CD4-positive, alpha-beta T cell treated with Interleukin-15 for 1 hour (primary cell): Measurements from ENCODE around the gene DIS3L2.

ENCODE experiments used
- DNase-seq: peaks from one replicate; pipeline ENCODE4 v3.0.0-alpha.2; 2020

Gene DIS3L2

DNA sequence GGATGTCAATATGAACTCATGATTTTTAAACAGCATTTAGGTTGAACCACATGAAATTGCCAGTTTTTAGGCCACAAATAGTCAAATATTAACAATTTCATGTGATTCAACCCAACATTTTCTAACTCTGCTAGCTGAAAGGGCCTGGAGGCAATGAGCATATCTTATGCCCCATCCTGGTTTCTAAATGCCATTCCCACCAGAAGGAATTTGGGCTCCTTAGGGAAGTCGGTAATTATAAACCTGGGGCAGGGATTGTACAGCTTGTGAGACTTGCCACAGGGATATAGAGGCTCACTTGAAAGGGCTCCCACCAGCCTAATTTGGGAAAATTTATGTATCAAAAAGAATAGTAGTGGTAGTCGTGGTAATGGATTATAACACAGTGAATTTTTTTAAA is 238.7 kb downstream of the DIS3L2 start:
- no peak for DNase-seq

DNA sequence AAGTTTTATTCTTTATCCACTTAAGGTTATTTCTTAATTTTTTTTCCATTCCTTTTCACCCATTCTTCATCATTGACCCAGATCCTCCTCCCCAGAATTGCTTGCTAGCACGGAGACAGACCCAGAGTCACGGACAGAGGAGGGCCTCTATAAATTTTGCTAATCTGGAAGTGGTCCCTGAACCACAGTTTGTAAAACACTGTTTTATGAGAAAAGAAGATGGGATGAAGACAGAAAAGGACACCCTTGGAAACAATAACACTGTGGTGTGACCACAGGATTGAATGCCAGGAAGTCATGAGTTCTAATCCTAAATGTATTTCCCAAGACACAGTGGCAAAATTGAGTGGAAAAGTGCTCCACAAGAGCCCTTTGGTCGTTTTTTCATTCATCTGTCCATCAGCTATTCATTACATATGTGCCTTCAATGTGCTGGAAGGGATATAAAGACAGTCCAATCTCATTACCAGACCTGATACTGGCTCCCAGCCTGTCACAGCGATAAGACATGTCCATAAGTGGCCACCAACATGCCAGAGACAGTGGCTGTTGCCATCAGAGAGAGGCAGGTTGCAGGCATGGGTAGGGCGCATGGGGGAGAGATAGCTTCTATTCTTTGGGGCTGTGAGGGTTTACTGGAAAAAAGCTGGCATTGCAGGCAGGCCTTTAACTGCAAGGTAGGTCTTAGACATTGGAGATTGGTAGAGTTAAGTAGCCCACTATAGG is 241.8 kb downstream of the DIS3L2 start:
- DNase-seq, result no peak

DNA sequence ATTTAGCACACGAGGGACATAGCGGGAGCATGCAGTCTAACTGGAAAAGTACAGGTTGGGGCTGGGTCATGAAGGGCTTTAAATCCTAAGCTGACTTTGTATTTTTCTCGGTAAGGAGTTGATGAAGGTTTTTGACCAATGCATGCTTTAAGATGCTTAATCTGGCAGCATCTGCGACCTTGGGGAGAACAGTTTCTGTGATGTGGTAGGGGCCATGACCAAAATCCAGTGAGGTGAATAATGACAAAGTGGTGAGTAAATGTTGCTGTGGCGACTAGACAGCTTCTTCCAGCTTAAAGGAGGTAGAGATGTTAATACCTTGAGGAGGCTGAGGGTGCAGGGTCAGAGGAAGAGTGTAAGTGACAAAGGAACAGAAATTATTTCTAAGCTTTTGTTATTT is 242.4 kb downstream of the DIS3L2 start:
- DNase-seq, result no peak

DNA sequence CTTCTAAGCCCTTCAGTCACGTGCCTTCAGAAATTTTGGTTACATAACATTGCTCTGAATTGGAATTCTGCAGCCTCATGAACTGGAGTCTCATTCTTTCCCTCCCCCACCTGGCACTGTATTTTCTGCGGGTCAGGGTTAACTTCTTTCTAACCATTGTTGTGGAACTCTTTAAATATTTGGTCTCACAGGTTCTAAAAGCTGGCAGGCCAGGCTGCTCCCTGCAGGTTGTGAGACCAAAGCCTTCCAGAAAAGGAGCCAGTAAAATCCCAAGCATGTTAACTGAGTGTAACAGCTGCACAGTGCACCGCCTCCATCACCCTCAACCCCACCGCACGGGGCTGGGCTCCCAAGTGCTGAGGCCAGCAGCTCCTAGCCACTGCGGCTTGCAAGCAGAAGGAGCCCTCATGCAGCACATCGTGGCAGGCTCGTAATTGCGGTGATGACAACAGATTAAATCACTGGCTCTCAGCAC is 243.0 kb downstream of the DIS3L2 start:
- no peak for DNase-seq

DNA sequence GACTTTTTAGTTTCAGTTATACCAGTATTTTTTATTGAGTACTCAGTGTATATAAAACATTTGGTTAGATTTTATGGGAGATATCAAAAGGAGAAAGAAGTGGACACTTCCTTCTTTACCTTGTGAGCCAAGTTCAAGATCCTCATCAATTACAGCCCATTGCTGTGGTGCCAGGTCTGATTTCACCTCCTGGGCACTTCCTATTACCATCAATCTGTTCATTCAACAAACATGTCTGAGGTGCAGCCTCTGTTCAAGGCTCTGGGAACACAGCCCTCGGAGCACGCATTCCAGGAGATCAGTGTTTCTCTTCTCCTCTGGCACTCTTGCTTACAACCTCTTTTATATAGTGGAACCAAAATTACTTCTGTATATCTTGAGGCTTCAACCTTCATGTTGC is 245.7 kb downstream of the DIS3L2 start:
- no peak for DNase-seq

DNA sequence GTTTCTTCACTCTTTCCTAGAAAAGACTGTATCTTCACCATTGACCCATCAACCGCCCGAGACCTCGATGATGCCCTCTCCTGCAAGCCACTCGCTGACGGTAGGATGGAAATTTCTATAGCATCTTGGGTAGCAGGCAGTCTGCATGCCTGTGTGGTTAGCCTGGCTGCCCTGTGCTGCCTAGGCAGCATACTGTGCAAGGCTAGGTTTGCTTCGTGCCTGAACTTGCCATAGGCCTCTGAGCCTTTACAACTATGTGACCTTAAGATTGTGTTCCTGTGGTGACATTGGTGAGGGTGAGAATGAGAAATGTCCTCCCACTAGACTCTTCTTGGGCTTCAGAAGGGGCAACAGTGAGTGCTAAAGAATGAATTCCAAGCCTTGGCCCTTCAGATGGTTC is 248.8 kb downstream of the DIS3L2 start:
- DNase-seq, result no peak

DNA sequence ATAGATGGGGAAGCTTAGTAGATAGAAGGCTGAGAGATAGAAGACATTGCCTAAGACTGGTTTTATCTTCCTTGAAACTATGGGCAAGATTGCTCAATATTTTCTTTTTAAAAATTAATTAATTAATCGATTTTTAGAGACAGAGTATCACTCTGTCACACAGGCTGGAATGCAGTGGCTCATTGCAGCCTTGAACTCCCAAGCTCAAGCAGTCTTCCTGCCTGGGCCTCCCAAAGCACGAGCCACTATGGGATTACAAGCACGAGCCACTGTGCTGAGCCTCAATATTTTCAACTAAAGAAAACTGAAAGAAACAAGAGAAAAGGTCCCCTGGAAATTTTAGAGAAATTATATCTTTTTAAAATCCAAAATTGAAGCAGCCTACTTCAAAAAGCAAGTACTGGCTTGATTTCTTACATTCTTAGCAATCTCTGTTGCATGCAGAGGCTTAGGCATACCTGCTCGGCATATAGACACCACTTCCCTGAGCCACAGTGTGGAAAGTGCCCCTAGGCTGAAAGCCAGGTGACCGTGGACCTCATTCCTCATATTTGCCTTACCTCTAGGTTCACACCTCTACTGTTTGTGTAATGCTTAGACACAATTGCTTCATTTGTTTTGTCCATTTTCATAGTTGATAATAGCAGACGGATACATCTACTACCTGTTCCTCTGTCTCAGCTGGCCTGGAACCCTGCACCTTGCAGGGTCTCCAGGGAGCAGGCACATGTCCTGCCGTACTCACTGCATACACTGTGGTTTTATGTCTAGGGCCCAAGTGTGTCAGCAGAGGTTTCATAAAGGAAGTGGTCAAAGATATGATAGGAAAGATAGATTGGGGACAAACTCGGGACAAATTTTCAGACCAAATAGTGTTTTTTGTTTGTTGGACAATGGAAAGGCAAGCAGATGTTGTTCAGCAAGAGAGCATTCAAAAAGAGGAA is 250.5 kb downstream of the DIS3L2 start:
- no peak for DNase-seq

DNA sequence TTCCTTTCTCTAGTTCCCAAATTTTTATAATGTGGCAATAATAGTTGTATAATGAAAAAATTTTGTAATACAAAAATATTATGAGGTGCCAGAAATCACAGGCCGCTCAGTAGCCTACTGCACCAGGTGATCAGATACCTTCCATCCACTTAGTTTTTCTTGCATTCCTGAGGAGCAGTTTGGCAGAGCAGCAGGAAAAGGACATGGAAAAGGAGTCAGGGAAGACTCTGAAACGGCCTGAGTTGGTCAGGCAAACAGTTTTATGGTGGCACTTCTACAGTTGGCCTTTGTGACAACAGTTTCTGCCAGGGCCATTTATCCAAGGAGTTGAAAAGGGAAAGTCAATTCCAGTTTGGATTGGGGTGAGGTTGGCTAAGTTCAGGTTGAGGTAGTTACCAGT is 251.7 kb downstream of the DIS3L2 start:
- no peak for DNase-seq

DNA sequence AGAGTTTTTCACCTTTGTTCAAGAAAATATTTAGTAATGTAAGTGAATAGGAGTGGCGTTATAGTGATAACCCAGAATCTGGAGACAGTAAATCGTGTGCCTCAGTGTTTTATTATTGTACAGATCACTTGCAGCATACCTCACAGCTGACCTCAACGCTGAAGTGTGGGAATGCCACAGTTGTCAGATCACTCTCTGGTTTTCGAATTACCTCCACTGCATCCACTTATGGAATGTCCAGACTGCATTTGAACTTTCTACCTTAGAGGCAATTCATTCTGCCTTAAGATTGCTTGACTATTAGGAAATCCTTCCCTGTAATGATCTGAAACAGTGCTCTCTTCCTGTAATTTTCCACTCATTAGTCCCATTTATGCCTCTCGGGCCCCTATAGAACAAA is 252.5 kb downstream of the DIS3L2 start:
- no peak for DNase-seq

DNA sequence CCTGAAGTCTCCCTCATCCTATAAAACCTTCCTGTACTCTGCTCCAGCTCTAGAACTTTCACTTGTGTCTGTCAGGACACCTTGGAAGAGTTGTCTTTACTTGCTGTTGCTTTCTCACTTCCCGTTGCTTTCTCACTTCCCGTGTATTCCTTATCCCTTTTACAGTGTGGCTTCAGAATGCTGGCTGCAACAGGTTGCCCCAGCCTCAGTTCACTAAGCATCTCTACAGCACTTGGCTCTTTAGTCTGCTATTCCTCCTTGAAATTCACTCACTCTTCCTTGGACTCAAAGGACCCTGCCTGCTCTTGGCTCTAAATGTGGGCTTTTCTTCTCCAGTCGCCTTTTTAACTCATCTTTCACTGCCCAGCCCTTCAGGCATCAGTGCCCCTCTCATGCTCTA is 254.5 kb downstream of the DIS3L2 start:
- DNase-seq, result no peak

DNA sequence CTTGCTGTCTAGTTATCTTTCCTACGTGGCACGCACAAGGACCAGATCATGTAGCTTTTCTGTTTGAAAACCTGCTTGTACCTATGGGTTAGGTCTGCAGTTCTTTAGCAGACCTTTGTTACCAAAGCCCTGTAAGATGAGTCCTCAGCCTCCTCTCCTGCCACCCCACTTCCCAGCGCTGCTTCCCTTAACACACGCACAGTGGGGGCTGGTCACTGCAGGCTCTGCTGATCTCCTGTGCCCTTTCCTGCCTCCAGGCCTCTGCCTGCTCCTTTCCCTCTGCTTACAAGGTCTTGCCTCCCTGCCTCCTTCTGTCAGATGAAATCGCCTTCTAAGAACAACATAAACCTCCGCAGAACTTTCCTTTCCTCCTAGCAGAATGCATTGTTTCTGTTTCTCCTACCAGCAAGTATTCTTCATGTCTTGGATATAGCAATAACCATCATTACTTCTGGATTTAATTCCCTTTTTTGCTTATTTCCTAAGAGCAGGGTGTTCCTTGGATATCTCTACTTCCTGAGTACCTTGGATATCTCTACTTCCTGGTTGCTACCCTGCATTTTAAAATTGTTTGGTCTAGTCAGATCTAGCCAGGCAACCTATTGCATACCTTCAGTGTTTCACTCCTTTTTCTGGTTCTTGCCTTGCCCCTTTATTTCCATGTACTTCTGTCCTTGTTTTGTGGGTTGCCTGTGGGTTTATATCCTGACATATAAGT is 257.4 kb downstream of the DIS3L2 start:
- no peak for DNase-seq

DNA sequence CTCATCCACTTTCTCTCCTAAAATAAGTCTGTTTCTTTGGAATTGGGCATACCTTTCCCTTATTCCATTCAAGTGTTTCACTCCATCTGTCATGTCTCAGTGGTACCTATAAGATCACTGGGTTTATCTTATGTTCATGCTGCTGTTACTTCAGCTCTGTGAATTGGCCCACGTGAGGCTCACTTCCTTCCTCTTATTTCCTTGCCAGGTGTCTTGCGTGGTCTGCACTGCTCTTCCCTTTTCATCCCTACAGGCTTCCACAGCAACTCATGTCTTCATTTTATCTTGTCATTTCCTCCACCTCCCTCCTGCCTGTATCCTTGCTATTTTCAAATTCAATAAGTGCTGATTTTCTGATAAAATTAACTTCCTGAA is 258.0 kb downstream of the DIS3L2 start:
- no peak for DNase-seq

DNA sequence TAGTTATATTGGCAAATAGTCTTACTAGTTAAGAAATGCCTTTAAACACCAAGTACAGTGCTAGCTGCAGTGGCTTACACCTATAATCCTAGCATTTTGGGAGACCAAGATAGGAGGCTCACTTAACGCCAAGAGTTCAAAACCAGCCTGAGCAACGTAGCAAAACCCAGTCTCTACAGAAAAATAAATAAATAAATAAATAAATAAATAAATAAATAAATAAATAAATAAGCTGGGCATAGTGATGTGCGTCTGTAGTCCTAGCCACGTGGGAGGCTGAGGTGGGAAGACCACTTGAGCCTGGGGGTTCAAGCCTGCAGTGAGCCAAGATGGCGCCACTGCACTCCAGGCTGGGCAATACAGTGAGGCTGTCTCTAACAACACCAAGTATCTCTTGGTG is 258.4 kb downstream of the DIS3L2 start:
- no peak for DNase-seq

DNA sequence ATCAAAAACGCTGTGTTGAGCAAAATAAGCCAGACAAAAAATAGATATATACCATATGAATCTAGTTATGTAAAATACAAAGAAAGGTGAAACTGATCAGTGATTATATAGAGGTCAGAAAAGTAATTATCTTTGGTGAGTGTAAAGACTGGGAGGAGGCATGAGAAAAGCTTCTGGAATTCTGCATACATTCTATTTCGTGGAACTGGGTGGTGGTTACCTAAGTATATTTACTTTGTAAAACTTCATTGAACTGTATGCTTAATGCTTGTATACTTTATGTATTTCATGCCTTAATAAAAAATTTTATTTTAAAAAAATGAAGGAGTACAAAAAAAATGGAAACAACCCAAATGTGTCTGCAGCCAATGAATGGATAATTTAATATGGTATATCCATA is 263.9 kb downstream of the DIS3L2 start:
- no peak for DNase-seq

DNA sequence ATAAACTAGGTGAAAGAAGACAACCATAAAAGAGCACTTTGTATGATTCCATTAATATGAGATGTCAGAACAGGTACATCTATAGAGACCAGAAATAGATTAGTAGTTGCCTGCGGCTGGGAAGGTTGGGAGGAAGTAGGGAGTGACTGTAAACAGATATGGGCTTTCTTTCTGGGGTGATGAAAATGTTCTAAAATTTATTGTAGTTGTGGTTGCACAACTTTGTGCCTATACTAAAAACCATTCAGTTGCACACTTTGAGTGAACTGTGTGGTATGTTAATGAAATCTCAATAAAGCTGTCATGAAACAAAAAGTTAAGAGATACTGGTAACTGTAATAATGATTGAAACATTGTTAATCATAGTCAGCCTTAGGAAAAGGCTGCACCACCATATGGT is 264.4 kb downstream of the DIS3L2 start:
- DNase-seq, result no peak

DNA sequence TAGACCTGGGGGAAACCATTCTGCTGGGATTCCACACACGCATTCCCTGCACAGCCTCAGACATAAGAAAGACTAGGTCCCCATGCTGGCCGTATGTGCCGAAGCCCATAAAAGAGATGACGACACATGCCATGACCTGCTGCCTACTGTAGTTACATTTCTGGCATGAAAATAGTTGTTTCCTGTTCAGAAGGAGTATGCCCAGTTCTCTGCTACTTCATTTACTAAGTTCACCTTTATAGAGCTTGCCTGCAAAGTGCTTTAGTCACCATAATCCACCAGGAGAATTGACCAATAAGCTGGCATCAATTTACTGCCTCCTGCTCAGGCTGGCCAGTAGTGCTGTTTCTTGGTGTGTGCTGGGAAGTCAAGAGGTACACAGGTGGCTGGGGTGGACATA is 266.8 kb downstream of the DIS3L2 start:
- no peak for DNase-seq

DNA sequence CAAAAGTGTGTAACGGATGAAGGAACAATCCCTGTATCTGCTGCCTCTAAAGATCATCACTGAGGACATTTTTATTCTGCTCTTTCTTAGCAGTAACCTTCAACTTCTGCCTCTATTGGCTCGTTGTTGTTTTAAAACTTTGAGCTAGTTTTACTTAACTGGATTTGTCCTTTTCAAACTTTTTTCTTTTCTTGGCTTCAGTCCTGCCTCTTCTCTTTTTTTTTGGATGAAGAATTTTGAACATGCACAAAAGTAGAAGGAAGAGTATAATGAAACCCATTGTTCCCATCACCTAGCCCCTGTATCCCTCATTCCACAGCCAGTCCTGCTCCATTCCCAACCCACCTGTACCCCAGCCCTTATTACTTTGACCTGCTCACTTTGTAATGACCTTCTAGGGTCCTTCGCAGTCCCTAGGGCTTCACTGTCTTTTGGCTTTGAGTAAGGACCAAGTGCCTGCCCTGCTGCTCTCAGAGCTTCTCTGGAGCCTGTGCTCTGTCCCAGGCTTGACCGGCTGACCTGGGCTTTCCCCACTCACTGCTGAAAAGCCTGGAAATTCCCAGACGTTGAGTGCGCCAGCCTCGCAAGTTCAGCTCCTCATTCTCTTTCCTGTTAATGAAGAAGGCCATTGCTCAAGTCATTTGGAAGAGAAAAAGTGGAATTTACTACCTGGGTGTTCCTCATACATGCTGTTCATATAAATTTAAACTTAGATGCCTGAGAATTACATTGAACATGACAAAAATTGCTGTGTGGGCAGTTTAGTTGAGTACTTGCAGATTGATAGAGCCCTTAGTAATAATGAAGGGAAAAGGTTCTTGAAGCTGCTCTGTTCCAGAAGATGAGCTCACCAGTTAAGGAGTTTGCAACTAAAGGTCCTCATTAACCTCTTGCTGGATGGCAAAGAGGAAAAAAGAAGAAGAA is 267.7 kb downstream of the DIS3L2 start:
- DNase-seq, result no peak

DNA sequence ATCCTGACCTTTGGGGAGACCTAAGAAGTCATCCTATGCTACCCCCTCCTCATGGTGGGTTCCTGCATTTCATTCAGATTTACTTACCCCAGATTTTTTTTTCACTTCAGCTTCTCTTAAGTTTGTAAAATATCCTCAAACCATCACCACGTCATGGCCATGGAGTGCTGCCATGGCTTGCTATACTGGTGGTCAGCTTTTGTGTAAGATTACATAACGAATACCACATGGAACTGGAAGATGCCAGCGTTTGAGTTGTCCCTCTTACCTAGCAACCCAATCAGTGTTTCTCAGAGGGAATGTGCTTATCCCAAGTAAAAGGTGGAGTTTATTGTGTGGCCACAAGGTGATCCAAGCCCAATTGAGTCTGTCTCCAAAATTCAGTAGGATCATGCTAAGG is 268.4 kb downstream of the DIS3L2 start:
- DNase-seq, result no peak

DNA sequence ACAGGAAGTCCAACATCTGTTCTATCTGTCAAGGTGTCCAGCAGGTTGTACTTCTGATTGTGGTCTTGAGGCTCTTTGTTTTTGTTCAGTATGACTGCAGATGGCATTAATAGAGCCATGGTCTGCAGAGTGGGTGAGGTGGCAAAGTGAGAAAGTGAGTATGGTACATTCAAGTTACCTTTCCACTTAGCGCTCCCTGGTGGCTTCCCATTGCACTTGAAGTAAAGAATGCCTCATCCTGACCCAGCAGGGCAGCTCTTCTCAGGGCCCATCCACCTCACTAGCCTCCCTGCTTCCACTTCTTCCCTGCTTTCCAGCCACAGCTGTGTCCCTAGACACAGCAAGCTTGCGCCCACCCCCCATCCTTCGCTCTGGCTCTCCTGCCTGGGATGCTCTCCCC is 269.0 kb downstream of the DIS3L2 start:
- no peak for DNase-seq

DNA sequence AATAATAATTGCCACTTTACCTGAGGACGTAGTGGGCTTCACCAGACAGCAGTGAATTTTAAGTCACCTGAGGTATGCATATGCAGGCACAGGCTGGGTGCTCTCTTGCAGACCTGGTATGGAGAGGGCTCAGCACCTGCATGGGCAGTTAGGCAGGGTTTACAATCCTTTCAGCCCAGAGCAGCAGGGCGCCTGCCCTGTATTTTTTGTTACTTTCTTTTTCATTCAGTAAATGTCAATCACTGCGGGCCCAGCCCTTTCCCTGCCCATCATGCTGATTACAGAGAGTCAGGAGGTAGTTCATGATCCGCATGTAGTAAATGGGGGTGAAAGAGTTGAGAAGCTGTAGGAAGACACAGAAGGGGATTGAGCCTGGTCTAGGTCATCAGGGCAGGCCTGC is 270.0 kb downstream of the DIS3L2 start:
- DNase-seq, result no peak

DNA sequence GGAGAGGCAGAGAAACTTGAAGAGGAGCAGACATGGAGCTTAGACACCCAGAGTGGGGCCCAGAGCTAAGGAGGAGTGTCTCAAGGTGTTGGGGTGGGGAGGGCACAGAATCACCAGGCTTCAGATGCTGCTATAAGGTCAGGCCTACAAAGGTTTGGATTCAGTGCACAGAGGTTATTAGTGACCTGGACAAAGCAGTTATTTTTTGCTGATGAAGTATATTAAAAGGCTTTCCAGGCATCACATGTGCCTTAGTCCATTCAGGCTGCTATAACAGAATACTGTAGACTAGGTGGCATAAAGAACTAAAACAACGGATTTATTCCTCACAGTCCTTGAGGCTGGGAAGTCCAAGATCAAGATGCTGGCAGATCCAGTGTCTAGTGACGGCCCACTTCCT is 271.4 kb downstream of the DIS3L2 start:
- DNase-seq, result no peak

DNA sequence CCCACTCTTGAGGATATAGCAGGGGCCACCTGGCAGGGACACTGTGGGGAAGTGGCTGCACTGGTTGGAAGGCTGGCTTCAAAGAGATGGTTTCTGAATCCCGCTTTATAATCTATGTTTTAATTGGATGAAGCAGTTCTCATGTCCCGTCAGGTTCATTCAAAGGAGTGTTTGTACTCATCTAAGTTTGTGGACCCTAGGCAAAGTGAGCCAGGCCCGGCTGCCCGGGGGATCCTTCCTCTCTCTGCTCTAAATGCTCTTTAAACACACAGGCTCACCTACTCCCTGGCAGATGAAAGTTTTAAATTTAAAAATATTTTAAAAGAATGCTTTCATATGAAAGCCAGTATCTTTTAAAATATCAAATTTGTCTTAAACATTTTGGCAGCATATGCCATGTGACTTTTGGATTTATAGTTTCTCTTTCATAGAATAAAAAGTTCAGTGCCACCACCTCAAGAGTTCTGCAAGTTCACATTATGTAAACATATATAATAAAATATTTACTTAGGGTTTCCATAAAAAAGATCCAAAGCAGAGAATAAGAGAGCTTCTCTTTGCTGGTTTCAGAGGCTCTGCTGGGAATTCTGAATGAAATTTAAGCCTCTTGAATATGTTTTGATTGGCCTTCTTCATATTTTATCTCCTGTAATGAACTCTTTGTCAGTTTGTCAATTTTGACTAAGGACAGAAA is 273.6 kb downstream of the DIS3L2 start:
- DNase-seq, result no peak
